Thyroid gland (tissue), 4 donors: Measurements from ENCODE around the gene DIS3L2. TPM values are rescaled to one million over a fixed set of nuclear protein-coding genes. Genes with fewer than 3 reads are reported as not detected.
A peak's percentile ranks its signal among the peaks of the same experiment; 100 is the strongest.
"Not testable (repeated sequence)": the region's sequence is repeated elsewhere in the genome, so short reads cannot be mapped to it uniquely, and the experiment has no call there.

Experiments used
- DNase-seq, 2 donors: peaks; one replicate each; pipeline ENCODE4 v3.0.0-alpha.2; 2019
- H3K27ac ChIP-seq, 3 donors: fragments of 200-600 bp; sonication (generic); 1 replicate in 2 of 3; 2 replicates in 1 of 3; pipeline ENCODE4 v1.5.1; 2016 to 2019; ENCODE audit warnings: mild to moderate bottlenecking in 1 of 3, moderate library complexity in 1 of 3
- H3K27me3 ChIP-seq: fragments of 200-600 bp; sonication (generic); one replicate; pipeline ENCODE4 v1.5.1; 2019
- H3K36me3 ChIP-seq, 2 donors: fragments of 200-600 bp; sonication (generic); one replicate each; pipeline ENCODE4 v1.5.1; 2016 to 2019
- H3K4me1 ChIP-seq, 2 donors: fragments of 200-600 bp; sonication (generic); one replicate each; pipeline ENCODE4 v1.5.1; 2017 to 2019
- H3K4me3 ChIP-seq, 3 donors: fragments of 200-600 bp; sonication (generic); replicated peaks in 1 of 3; 1 replicate in 2 of 3; 2 replicates in 1 of 3; pipeline ENCODE4 v1.5.1; 2016; ENCODE audit warnings: mild to moderate bottlenecking in 1 of 3
- H3K9me3 ChIP-seq: fragments of 200-600 bp; sonication (generic); one replicate; pipeline ENCODE4 v1.5.1; 2017
- CTCF ChIP-seq, 6 experiments: fragments of 200-600 bp in 3 of 6; fragments of 450-650 bp in 3 of 6; sonication (generic) in 3 of 6; IDR thresholded peaks; one replicate each; pipeline ENCODE4 v1.5.1; 2016 to 2019; ENCODE audit warnings: antibody characterized with exemption in 6 of 6, mild to moderate bottlenecking in 2 of 6, inconsistent platforms in 1 of 6, moderate library complexity in 1 of 6
- POLR2A ChIP-seq, 2 donors: fragments of 450-650 bp; IDR thresholded peaks; one replicate each; pipeline ENCODE4 v1.6.1; 2017; ENCODE audit warnings: antibody characterized with exemption in 2 of 2, mild to moderate bottlenecking in 2 of 2, moderate library complexity in 1 of 2
- WGBS, 2 donors: methylation state at CpG; one replicate each; pipeline ENCODE4 v1.1.5; 2017; 5-methylcytosine and 5-hydroxymethylcytosine counted together
- intact Hi-C: fragments of 100-400 bp; cut with DNase I; formaldehyde crosslinking; loops from one replicate; pipeline ENCODE4 v1.15.1; 2023
- total RNA-seq, 4 donors: library from RNA; depleted of rRNA; stranded (reverse); fragments of >200 nt; gene quantifications; one replicate each; pipeline ENCODE4 v1.2.3, GENCODE V29; 2016

Gene DIS3L2
- total RNA-seq, 4 donors from 2014 or later, result 42.2 to 68.7 (median 50.3) TPM

- Histone ChIP-seq H3K4me1 (peaks cover 0 to 6% of the 10 kb centered on the region in 2 donors), H3K27ac (no peak overlapping the region), H3K36me3 (peaks cover 4% of the 10 kb centered on the region in 2 donors), H3K9me3 (no peaks in the 10 kb centered on the region), H3K27me3 (no peaks in the 10 kb centered on the region), H3K4me3 (no peak overlapping the region)
- TF ChIP-seq POLR2A (IDR thresholded peaks at IDR 0.05) (no peak), CTCF (IDR thresholded peaks at IDR 0.05) (no peak)
- 37 to 42% methylated on average over 4 of the region's 4 CpGs for WGBS, 2 donors
- DNase-seq, result no peak
- intact Hi-C loops, result no loop called here
These were observed 67.8 kb downstream of the DIS3L2 start for GRCh38 chr2:232029346-232029745.

GRCh38 chr2:232030229-232030628 lies 68.7 kb downstream of the DIS3L2 start:
- Histone ChIP-seq H3K4me3 (no peak overlapping the region), H3K4me1 (peaks cover 0 to 6% of the 10 kb centered on the region in 2 donors), H3K27me3 (no peaks in the 10 kb centered on the region), H3K9me3 (no peaks in the 10 kb centered on the region), H3K36me3 (peaks cover 0 to 4% of the 10 kb centered on the region in 2 donors), H3K27ac (no peak overlapping the region)
- no peak for DNase-seq
- WGBS, 2 donors, result 97 to 99% methylated on average over 2 of the region's 2 CpGs
- intact Hi-C loops, result no loop called here
- TF ChIP-seq CTCF (IDR thresholded peaks at IDR 0.05) (peak in 3 of 6 experiments; percentile 25 to 41 (median 33)), POLR2A (IDR thresholded peaks at IDR 0.05) (no peak)

- H3K4me1 ChIP-seq, H3K9me3 ChIP-seq, intact Hi-C loops, H3K27me3 ChIP-seq, DNase-seq, H3K4me3 ChIP-seq, H3K36me3 ChIP-seq, H3K27ac ChIP-seq: not testable (repeated sequence)
- 96 to 99% methylated on average over 2 of the region's 2 CpGs for WGBS, 2 donors
These were observed 73.8 kb downstream of the DIS3L2 start for GRCh38 chr2:232035292-232035691.

GRCh38 chr2:232036876-232037275 lies 75.4 kb downstream of the DIS3L2 start:
- H3K27me3 ChIP-seq, H3K36me3 ChIP-seq, H3K27ac ChIP-seq, DNase-seq, H3K4me3 ChIP-seq, H3K9me3 ChIP-seq, H3K4me1 ChIP-seq, intact Hi-C loops: not testable (repeated sequence)
- 100% methylated on average over 1 to 4 of the region's 4 CpGs for WGBS, 2 donors

GRCh38 chr2:232038251-232038880 lies 76.9 kb downstream of the DIS3L2 start:
- Histone ChIP-seq H3K9me3 (no peaks in the 10 kb centered on the region), H3K27ac (no peak overlapping the region), H3K4me3 (no peak overlapping the region), H3K27me3 (no peaks in the 10 kb centered on the region), H3K36me3 (no peaks in the 10 kb centered on the region), H3K4me1 (no peaks in the 10 kb centered on the region)
- DNase-seq, result no peak
- intact Hi-C loops, result no loop called here
- no peak for TF ChIP-seq POLR2A (IDR thresholded peaks at IDR 0.05)
- TF ChIP-seq CTCF (IDR thresholded peaks at IDR 0.05), result no peak
- 84 to 91% methylated on average over 1 of the region's 1 CpG for WGBS, 2 donors

GRCh38 chr2:232038881-232039485 lies 77.5 kb downstream of the DIS3L2 start:
- intact Hi-C loops, result no loop called here
- Histone ChIP-seq H3K9me3 (no peaks in the 10 kb centered on the region), H3K27me3 (no peaks in the 10 kb centered on the region), H3K4me3 (no peak overlapping the region), H3K36me3 (no peaks in the 10 kb centered on the region), H3K27ac (no peak overlapping the region), H3K4me1 (no peaks in the 10 kb centered on the region)
- no peak for DNase-seq
- WGBS, 2 donors, result 84 to 85% methylated on average over 7 of the region's 7 CpGs
- no peak for TF ChIP-seq CTCF (IDR thresholded peaks at IDR 0.05)
- no peak for TF ChIP-seq POLR2A (IDR thresholded peaks at IDR 0.05)
